Smooth muscle cell (in vitro differentiated cells): ENCODE data around the gene SUSD6. TPM values are rescaled to one million over a fixed set of nuclear protein-coding genes. Genes with fewer than 3 reads are reported as not detected.

Source experiments
- DNase-seq: peaks from one replicate; lab custom pipeline; 2025; ENCODE audit not compliant: unreplicated experiment; lab: John Stamatoyannopoulos, UW
- H2AFZ ChIP-seq: fragments of 200-600 bp; sonication (generic); 2 replicates; pipeline ENCODE4 v1.6.0; 2016; ENCODE audit warnings: antibody characterized with exemption, low read depth, mild to moderate bottlenecking
- H3F3A ChIP-seq: fragments of 200-600 bp; sonication (generic); 2 replicates; pipeline ENCODE4 v1.6.0; 2017; ENCODE audit warnings: antibody characterized with exemption, low read depth
- H3K27ac ChIP-seq: fragments of 200-600 bp; sonication (generic); 2 replicates; pipeline ENCODE4 v1.5.1; 2016; ENCODE audit warnings: low read depth, mild to moderate bottlenecking
- H3K27me3 ChIP-seq: fragments of 200-600 bp; sonication (generic); 2 replicates; pipeline ENCODE4 v1.6.1; 2016; ENCODE audit warnings: low read depth, mild to moderate bottlenecking
- H3K36me3 ChIP-seq: fragments of 200-600 bp; sonication (generic); 2 replicates; pipeline ENCODE4 v1.5.1; 2016; ENCODE audit warnings: low read depth
- H3K4me1 ChIP-seq: fragments of 200-600 bp; sonication (generic); 2 replicates; pipeline ENCODE4 v1.5.1; 2016; ENCODE audit warnings: low read depth
- H3K4me2 ChIP-seq: fragments of 200-600 bp; sonication (generic); 2 replicates; pipeline ENCODE4 v1.6.0; 2016; ENCODE audit warnings: mild to moderate bottlenecking
- H3K4me3 ChIP-seq: fragments of 200-600 bp; sonication (generic); 2 replicates; pipeline ENCODE4 v1.5.1; 2016; ENCODE audit warnings: mild to moderate bottlenecking
- H3K79me2 ChIP-seq: fragments of 200-600 bp; sonication (generic); 2 replicates; pipeline ENCODE4 v1.6.0; 2016; ENCODE audit warnings: low read depth, mild to moderate bottlenecking
- H3K9ac ChIP-seq: fragments of 200-600 bp; sonication (generic); 2 replicates; pipeline ENCODE4 v1.6.0; 2016; ENCODE audit warnings: low read depth
- H3K9me3 ChIP-seq: fragments of 200-600 bp; sonication (generic); replicated peaks from 2 replicates; pipeline ENCODE4 v1.5.1; 2016; ENCODE audit warnings: low read depth
- H4K20me1 ChIP-seq: fragments of 200-600 bp; sonication (generic); 2 replicates; pipeline ENCODE4 v1.6.0; 2016; ENCODE audit warnings: low read depth
- CTCF ChIP-seq: fragments of 200-600 bp; sonication (generic); IDR thresholded peaks from 2 replicates; pipeline ENCODE4 v1.5.1; 2017; ENCODE audit warnings: borderline replicate concordance, mild to moderate bottlenecking, antibody characterized with exemption; ENCODE audit not compliant: insufficient read depth, poor library complexity, severe bottlenecking
- WGBS: methylation state at CpG from one replicate; pipeline ENCODE4 v1.1.7; 2016; ENCODE audit warnings: low lambda C conversion rate; 5-methylcytosine and 5-hydroxymethylcytosine counted together
- polyA plus RNA-seq: library from polyadenylated mRNA; unstranded; fragments of >200 nt; fragmentation: Nextera tagmentation; extraction: Ambion mirVana; gene quantifications from 2 replicates; pipeline ENCODE4 v1.2.1, GENCODE V29; 2016
- total RNA-seq: library from RNA; depleted of rRNA; stranded (reverse); fragments of >200 nt; gene quantifications from 2 replicates; pipeline ENCODE4 v1.2.3, GENCODE V29; 2014

Gene SUSD6
- total and polyA plus RNA-seq, 2 experiments from 2014 or later = 15.8 to 25.9 TPM

- H3K27ac ChIP-seq = no peak overlapping the region
- H3K36me3 ChIP-seq = no peaks in the 10 kb centered on the region
- DNase-seq = no peak
- H3K79me2 ChIP-seq = peaks cover 88% of the 10 kb centered on the region
- no peak overlapping the region for H3K4me2 ChIP-seq
- no peak overlapping the region for H2AFZ ChIP-seq
- H3K27me3 ChIP-seq = no peaks in the 10 kb centered on the region
- H3K9me3 ChIP-seq = no peaks in the 10 kb centered on the region
- no peak for TF ChIP-seq CTCF
- 87% methylated on average over 9 of the region's 9 CpGs for WGBS
- no peaks in the 10 kb centered on the region for H3F3A ChIP-seq
- H3K9ac ChIP-seq = no peak overlapping the region
- peaks cover 13% of the 10 kb centered on the region for H3K4me1 ChIP-seq
- H4K20me1 ChIP-seq = peaks cover 98% of the 10 kb centered on the region
- no peak overlapping the region for H3K4me3 ChIP-seq
Observed at GRCh38 chr14:69673578-69674305, 62.3 kb downstream of the SUSD6 start.

- Histone ChIP-seq H3K79me2 (peaks cover 90% of the 10 kb centered on the region), H2AFZ (no peak overlapping the region), H3K27me3 (no peaks in the 10 kb centered on the region), H3K4me1 (peaks cover 11% of the 10 kb centered on the region), H3K36me3 (no peaks in the 10 kb centered on the region), H4K20me1 (peaks cover 98% of the 10 kb centered on the region), H3K9me3 (no peaks in the 10 kb centered on the region), H3F3A (no peaks in the 10 kb centered on the region), H3K4me2 (no peak overlapping the region), H3K9ac (no peak overlapping the region), H3K4me3 (no peak overlapping the region), H3K27ac (no peak overlapping the region)
- WGBS = 94% methylated on average over 3 of the region's 3 CpGs
- DNase-seq = no peak
- TF ChIP-seq CTCF = no peak
Observed at GRCh38 chr14:69674546-69675244, 63.3 kb downstream of the SUSD6 start.

- TF ChIP-seq CTCF = no peak
- peaks cover 89% of the 10 kb centered on the region for H3K79me2 ChIP-seq
- no peak overlapping the region for H3K4me2 ChIP-seq
- no peaks in the 10 kb centered on the region for H3K9me3 ChIP-seq
- H2AFZ ChIP-seq = no peak overlapping the region
- DNase-seq = no peak
- H3K36me3 ChIP-seq = no peaks in the 10 kb centered on the region
- H3K4me1 ChIP-seq = peaks cover 11% of the 10 kb centered on the region
- 81% methylated on average over 1 of the region's 1 CpG for WGBS
- H3K27me3 ChIP-seq = no peaks in the 10 kb centered on the region
- H3K4me3 ChIP-seq = no peak overlapping the region
- H3F3A ChIP-seq = no peaks in the 10 kb centered on the region
- H3K27ac ChIP-seq = no peak overlapping the region
- H4K20me1 ChIP-seq = peaks cover 98% of the 10 kb centered on the region
- no peak overlapping the region for H3K9ac ChIP-seq
Observed at GRCh38 chr14:69675245-69675583, 63.8 kb downstream of the SUSD6 start.
